GM12864 (cell line): ENCODE data around the gene BCAS3.

Experiments used
- DNase-seq: peaks from one replicate; pipeline ENCODE4 v3.0.0-alpha.2; 2011; ENCODE audit warnings: low read depth
- H3K4me3 ChIP-seq: 2 replicates; pipeline ENCODE4 v1.5.1; 2011; ENCODE audit warnings: mild to moderate bottlenecking, low read depth, low read length, control low read depth
- TF ChIP-seq, protein P1 (sequence below): IDR thresholded peaks from 2 replicates; pipeline ENCODE4 v1.5.1; 2011; ENCODE audit warnings: low read depth, mild to moderate bottlenecking, moderate library complexity, low read length, control low read depth, inconsistent platforms; ENCODE audit errors: missing control alignments

Gene BCAS3

DNA sequence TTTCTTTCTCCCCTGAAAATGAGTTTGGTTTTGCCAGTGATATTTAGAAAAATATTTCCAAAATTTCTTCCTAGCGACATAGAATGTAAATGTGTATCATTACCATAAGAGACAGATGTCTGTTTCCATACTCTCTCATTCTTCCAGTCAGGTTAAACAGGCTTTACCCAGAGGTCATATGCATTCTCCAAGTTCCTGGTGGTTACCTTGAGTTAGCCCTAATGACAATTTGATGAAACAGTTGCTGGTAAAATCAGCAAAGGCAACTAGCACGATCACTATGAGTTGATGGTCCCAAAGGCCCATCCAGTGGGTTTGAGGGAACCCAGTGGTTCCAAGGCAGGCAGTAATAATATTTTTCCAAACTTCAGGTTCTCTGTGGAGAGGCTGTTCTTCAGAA is 618.4 kb downstream of the BCAS3 start:
- no peak for DNase-seq
- TF ChIP-seq, protein P1, sequence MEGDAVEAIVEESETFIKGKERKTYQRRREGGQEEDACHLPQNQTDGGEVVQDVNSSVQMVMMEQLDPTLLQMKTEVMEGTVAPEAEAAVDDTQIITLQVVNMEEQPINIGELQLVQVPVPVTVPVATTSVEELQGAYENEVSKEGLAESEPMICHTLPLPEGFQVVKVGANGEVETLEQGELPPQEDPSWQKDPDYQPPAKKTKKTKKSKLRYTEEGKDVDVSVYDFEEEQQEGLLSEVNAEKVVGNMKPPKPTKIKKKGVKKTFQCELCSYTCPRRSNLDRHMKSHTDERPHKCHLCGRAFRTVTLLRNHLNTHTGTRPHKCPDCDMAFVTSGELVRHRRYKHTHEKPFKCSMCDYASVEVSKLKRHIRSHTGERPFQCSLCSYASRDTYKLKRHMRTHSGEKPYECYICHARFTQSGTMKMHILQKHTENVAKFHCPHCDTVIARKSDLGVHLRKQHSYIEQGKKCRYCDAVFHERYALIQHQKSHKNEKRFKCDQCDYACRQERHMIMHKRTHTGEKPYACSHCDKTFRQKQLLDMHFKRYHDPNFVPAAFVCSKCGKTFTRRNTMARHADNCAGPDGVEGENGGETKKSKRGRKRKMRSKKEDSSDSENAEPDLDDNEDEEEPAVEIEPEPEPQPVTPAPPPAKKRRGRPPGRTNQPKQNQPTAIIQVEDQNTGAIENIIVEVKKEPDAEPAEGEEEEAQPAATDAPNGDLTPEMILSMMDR, result no peak

DNA sequence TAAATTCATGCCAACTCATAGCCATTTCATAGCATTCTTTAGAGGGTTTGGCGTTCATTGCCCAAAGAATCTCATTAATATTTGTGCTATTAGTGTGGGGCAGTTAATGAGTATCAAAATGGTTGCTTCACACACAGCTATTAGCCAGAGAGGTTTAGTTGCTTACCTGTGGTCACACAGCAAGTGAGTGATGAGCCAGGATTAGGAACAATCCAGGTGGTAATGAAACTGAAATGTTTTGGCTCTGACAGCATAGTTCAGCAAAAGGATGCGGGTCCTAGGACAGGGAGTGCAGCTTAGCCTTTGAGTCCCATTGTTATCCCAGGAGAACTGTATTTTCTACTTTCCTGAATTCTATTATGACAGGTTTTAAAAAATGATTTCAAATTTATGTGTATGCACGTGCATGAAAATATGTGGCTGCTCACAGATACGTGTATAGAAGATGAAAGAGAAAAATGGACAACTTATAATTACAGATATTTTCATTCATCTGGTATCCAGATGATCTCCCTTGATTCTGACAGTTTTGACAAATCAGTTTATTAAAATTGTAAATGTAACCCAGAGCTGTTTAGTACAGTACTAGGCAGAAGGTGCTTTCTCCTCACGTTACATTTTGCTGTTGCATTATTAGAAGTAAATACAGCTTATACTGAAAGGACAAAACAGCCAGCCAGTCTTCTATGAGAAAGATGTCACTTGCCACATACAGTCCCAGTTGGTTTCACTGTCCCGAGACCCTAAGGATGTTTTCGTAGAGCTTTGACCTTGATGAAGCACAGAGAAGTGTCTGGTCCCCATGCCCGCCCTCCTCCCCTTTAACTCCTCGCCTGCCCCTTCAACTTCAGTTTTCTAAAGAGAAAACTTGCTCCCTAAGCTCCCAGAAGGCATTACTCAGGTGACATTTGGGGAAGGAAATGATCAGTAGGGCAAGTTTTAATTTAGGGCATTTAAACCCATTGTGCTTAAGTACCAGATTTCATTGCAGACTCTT is 622.2 kb downstream of the BCAS3 start:
- TF ChIP-seq, protein P1, result no peak

More for the DNA sequence above, 618.4 kb downstream of the BCAS3 start:
- H3K4me3 ChIP-seq, result no peak overlapping the region

DNA sequence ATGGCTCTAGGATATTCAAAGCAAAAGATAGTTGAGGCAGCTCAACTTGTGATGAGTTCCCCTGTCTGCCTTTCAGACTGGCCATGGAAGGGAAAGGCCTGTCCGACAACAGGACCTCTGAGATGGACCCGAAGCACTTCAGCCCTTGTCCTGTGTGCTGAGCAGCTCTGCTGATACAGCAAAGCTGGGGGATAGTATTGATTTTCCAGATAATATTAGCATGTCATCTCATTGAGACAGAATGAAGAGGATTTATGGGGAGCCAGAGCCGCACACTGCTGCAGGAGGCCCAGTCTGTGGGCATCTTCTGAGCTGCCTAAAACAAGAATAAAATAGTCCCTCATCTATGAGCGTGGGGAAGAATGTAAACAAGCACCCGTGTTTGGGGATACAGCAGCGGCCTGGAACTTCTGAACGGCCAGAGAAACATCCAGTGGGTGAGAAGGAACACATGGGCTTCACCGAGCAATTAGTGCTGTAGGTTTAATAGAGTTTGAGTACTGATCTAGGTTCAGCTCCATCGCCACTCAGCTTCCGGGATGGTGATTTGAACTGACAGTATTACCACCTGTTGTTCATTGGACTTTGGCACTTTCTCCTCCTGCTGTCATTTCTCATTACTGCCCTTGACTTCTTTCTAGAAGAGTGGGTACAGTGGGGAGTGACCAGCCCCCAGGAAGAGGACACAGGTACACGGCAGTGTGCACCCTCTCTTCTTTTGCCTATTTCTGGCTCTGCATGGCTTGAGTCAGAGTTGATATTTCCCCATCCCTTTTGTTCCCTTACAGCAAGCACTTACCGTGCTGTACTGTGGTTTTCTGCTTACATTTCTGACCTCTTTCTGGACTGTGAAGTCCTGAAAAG is 625.5 kb downstream of the BCAS3 start:
- no peak for DNase-seq
- TF ChIP-seq, protein P1, result no peak
- no peak overlapping the region for H3K4me3 ChIP-seq

More for the DNA sequence above, 622.2 kb downstream of the BCAS3 start:
- no peak for DNase-seq
- H3K4me3 ChIP-seq, result no peak overlapping the region

DNA sequence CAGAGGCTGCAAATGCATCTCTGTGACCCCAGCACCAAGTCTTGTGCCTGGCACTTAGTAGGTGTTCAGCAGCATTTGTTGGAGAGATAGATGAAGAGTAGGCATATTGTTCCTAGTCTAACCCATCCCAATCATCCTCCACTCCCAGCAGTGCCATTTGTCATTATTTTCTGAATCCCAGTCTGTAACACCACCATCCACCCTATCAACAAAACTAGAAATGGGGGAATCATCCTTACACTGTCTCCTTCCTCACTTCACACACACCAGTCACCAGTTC is 626.1 kb downstream of the BCAS3 start:
- TF ChIP-seq, protein P1, result no peak

DNA sequence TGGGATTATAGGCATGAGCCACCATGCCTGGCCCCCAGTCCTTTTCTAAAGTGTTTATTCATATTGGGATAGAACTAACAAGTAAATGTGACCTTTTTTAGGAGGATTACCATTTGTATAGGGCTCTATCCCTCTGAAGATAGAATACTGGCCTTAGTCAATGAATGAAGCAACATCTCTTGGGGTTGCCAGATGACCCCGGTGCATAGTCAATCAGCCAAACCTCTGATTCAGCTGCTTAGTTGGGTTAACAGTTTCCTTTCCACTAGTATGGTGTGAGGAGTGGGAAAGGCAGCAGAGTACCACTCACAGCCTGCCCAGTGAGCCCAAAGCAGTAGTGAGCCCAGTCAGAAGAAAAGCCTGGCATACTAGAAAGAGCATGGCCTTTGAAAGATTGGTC is 627.4 kb downstream of the BCAS3 start:
- no peak for DNase-seq
- TF ChIP-seq, protein P1, result no peak
- no peak overlapping the region for H3K4me3 ChIP-seq

More for the DNA sequence above, 626.1 kb downstream of the BCAS3 start:
- DNase-seq, result no peak
- no peak overlapping the region for H3K4me3 ChIP-seq

DNA sequence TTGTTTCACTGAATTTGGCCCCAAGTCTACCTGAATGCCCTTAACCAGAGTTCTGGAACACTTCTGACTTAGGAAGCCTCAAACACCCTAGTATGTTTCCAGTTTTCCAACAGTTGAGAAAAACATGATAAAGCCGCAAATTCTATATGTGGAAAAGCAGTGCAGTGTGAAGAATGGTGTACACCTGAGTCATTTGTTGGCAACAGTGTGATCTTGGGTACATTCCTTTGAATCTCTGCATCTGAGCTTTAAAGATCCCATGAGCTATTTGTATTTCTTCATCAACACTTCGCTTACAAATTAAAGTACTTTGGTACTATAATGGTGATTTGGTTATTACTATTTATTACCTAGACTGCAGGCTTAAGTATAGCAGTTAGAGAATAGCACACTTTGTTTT is 628.4 kb downstream of the BCAS3 start:
- no peak for DNase-seq
- TF ChIP-seq, protein P1, result no peak
- H3K4me3 ChIP-seq, result no peak overlapping the region
